PC-3 (cell line): ENCODE measurements around the gene CLN6.

ENCODE experiments used
- EZH2 ChIP-seq: fragments of 300-600 bp; sonication (generic); IDR thresholded peaks from one replicate; pipeline ENCODE4 v1.6.1; 2017; ENCODE audit warnings: antibody characterized with exemption, mild to moderate bottlenecking, low read length; ENCODE audit not compliant: unreplicated experiment
- TF ChIP-seq, protein P1 (sequence below): fragments of 300-600 bp; sonication (generic); conservative IDR thresholded peaks from 2 replicates; pipeline ENCODE4 v1.5.1; 2017; ENCODE audit warnings: antibody characterized with exemption, low read depth, mild to moderate bottlenecking, low read length

DNA sequence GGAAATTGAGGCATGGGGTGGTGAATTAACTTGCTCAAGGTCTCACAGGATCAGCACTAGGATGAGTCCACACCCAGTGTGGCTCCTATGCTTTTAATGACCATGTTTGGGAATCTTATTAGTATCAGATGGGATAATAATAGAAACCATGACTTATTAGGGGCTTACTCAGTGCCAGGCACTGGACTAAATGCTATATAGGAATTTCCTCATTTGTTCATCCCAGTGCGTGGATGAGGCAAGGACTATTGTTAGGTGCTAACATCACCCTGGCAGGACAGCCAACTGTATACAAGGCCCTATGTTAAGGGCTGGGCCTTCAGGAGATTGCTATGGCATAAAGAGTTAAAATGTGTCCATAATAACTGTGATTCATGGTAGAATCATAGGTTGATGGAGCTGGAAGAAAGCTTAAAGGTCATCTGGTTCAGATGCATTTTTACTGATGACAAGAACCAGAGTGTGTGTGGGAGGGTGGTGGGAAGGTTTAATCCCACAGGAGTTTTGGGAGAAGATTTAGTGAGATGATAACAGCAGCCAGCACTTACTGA lies 43.3 kb upstream of the CLN6 start:
- TF ChIP-seq, protein P1, sequence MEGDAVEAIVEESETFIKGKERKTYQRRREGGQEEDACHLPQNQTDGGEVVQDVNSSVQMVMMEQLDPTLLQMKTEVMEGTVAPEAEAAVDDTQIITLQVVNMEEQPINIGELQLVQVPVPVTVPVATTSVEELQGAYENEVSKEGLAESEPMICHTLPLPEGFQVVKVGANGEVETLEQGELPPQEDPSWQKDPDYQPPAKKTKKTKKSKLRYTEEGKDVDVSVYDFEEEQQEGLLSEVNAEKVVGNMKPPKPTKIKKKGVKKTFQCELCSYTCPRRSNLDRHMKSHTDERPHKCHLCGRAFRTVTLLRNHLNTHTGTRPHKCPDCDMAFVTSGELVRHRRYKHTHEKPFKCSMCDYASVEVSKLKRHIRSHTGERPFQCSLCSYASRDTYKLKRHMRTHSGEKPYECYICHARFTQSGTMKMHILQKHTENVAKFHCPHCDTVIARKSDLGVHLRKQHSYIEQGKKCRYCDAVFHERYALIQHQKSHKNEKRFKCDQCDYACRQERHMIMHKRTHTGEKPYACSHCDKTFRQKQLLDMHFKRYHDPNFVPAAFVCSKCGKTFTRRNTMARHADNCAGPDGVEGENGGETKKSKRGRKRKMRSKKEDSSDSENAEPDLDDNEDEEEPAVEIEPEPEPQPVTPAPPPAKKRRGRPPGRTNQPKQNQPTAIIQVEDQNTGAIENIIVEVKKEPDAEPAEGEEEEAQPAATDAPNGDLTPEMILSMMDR = no peak
- no peak for TF ChIP-seq EZH2
